ENCODE data around the gene JAKMIP1. TPM values are rescaled to one million over a fixed set of nuclear protein-coding genes. Genes with fewer than 3 reads are reported as not detected.

JAKMIP1 gene
- total and polyA plus RNA-seq, 2 of the 13 experiments (the other 11 are each of a cell fraction or from before 2014, with no cell fraction given), result not detected

DNA sequence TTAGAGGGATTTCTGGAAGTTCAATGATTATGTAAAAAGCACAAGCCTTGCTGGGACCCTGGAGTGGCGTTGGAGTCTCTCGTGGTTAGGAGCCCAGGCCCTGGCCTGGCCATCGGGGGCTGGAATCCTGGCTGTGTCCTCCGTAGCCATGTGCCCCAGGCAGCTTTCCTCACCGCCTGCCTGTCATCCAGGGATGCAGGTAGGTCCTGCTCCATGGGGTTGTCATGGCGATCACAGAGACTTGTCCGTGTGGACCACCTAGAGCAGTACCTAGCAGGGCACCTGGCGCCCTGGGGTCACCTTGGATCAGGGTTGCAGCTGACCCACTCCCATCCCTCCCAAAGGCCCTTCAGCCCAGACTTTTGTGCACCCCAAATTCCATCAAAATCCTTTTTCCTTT, 39.1 kb upstream of the JAKMIP1 start:
- intact Hi-C loops (cut with micrococcal nuclease; ENCODE audit: unreplicated experiment), result no loop called here
- TF ChIP-seq ZNF556 (CRISPR knock-in tag; IDR thresholded peaks at IDR 0.05; ENCODE audit: borderline replicate concordance) (no peak), ZSCAN25 (CRISPR knock-in tag; IDR thresholded peaks at IDR 0.05) (no peak), KAT8 (CRISPR knock-in tag; IDR thresholded peaks at IDR 0.05) (no peak), MZF1 (CRISPR knock-in tag; IDR thresholded peaks at IDR 0.05; ENCODE audit: borderline replicate concordance) (no peak), MXD4 (CRISPR knock-in tag; IDR thresholded peaks at IDR 0.05) (no peak), POLR2G (IDR thresholded peaks at IDR 0.05; ENCODE audit: low read depth, low read length) (no peak), ZNF616 (CRISPR knock-in tag; IDR thresholded peaks at IDR 0.05; ENCODE audit: low read depth) (no peak), CBX2 (IDR thresholded peaks at IDR 0.05; ENCODE audit: low read depth, low read length) (no peak), CBX2 (CRISPR knock-in tag; IDR thresholded peaks at IDR 0.05; ENCODE audit: low read depth) (no peak)
- TF ChIP-seq, protein P1, sequence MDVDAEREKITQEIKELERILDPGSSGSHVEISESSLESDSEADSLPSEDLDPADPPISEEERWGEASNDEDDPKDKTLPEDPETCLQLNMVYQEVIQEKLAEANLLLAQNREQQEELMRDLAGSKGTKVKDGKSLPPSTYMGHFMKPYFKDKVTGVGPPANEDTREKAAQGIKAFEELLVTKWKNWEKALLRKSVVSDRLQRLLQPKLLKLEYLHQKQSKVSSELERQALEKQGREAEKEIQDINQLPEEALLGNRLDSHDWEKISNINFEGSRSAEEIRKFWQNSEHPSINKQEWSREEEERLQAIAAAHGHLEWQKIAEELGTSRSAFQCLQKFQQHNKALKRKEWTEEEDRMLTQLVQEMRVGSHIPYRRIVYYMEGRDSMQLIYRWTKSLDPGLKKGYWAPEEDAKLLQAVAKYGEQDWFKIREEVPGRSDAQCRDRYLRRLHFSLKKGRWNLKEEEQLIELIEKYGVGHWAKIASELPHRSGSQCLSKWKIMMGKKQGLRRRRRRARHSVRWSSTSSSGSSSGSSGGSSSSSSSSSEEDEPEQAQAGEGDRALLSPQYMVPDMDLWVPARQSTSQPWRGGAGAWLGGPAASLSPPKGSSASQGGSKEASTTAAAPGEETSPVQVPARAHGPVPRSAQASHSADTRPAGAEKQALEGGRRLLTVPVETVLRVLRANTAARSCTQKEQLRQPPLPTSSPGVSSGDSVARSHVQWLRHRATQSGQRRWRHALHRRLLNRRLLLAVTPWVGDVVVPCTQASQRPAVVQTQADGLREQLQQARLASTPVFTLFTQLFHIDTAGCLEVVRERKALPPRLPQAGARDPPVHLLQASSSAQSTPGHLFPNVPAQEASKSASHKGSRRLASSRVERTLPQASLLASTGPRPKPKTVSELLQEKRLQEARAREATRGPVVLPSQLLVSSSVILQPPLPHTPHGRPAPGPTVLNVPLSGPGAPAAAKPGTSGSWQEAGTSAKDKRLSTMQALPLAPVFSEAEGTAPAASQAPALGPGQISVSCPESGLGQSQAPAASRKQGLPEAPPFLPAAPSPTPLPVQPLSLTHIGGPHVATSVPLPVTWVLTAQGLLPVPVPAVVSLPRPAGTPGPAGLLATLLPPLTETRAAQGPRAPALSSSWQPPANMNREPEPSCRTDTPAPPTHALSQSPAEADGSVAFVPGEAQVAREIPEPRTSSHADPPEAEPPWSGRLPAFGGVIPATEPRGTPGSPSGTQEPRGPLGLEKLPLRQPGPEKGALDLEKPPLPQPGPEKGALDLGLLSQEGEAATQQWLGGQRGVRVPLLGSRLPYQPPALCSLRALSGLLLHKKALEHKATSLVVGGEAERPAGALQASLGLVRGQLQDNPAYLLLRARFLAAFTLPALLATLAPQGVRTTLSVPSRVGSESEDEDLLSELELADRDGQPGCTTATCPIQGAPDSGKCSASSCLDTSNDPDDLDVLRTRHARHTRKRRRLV (CRISPR knock-in tag; IDR thresholded peaks at IDR 0.05), result no peak
- TF ChIP-seq, protein P2, sequence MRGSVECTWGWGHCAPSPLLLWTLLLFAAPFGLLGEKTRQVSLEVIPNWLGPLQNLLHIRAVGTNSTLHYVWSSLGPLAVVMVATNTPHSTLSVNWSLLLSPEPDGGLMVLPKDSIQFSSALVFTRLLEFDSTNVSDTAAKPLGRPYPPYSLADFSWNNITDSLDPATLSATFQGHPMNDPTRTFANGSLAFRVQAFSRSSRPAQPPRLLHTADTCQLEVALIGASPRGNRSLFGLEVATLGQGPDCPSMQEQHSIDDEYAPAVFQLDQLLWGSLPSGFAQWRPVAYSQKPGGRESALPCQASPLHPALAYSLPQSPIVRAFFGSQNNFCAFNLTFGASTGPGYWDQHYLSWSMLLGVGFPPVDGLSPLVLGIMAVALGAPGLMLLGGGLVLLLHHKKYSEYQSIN (CRISPR knock-in tag; IDR thresholded peaks at IDR 0.05; ENCODE audit: borderline replicate concordance), result no peak
- TF ChIP-seq, protein P3, sequence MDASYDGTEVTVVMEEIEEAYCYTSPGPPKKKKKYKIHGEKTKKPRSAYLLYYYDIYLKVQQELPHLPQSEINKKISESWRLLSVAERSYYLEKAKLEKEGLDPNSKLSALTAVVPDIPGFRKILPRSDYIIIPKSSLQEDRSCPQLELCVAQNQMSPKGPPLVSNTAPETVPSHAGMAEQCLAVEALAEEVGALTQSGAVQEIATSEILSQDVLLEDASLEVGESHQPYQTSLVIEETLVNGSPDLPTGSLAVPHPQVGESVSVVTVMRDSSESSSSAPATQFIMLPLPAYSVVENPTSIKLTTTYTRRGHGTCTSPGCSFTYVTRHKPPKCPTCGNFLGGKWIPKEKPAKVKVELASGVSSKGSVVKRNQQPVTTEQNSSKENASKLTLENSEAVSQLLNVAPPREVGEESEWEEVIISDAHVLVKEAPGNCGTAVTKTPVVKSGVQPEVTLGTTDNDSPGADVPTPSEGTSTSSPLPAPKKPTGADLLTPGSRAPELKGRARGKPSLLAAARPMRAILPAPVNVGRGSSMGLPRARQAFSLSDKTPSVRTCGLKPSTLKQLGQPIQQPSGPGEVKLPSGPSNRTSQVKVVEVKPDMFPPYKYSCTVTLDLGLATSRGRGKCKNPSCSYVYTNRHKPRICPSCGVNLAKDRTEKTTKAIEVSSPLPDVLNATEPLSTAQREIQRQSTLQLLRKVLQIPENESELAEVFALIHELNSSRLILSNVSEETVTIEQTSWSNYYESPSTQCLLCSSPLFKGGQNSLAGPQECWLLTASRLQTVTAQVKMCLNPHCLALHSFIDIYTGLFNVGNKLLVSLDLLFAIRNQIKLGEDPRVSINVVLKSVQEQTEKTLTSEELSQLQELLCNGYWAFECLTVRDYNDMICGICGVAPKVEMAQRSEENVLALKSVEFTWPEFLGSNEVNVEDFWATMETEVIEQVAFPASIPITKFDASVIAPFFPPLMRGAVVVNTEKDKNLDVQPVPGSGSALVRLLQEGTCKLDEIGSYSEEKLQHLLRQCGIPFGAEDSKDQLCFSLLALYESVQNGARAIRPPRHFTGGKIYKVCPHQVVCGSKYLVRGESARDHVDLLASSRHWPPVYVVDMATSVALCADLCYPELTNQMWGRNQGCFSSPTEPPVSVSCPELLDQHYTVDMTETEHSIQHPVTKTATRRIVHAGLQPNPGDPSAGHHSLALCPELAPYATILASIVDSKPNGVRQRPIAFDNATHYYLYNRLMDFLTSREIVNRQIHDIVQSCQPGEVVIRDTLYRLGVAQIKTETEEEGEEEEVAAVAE (CRISPR knock-in tag; IDR thresholded peaks at IDR 0.05; ENCODE audit: borderline replicate concordance), result no peak
- TF ChIP-seq, protein P4, sequence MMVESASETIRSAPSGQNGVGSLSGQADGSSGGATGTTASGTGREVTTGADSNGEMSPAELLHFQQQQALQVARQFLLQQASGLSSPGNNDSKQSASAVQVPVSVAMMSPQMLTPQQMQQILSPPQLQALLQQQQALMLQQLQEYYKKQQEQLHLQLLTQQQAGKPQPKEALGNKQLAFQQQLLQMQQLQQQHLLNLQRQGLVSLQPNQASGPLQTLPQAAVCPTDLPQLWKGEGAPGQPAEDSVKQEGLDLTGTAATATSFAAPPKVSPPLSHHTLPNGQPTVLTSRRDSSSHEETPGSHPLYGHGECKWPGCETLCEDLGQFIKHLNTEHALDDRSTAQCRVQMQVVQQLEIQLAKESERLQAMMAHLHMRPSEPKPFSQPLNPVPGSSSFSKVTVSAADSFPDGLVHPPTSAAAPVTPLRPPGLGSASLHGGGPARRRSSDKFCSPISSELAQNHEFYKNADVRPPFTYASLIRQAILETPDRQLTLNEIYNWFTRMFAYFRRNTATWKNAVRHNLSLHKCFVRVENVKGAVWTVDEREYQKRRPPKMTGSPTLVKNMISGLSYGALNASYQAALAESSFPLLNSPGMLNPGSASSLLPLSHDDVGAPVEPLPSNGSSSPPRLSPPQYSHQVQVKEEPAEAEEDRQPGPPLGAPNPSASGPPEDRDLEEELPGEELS (CRISPR knock-in tag; IDR thresholded peaks at IDR 0.05), result no peak

More for the DNA sequence above, 39.1 kb upstream of the JAKMIP1 start:
- peaks cover 7 to 42% of the 10 kb centered on the region in 2 experiments; a peak in 3 of 5 replicates for H3K27me3 ChIP-seq (ENCODE audit: control insufficient read depth in 1 of 2, insufficient read depth in 2 of 2, low read length in 2 of 2)
- DNase-seq (ENCODE audit: low spot score), result no peak
- CTCF ChIA-PET (ENCODE audit: low intra/inter-chr PET ratio, low total read pairs), result no interaction called here
- H3K9ac ChIP-seq (ENCODE audit: insufficient read depth, low read depth, low read length), result no peak overlapping the region
- no peak overlapping the region for H3K4me3 ChIP-seq (replicated peaks in 1 of 3; ENCODE audit: insufficient read depth in 1 of 3, low read depth in 2 of 3, low read length in 3 of 3)
- no peaks in the 10 kb centered on the region for H4K20me1 ChIP-seq (ENCODE audit: insufficient read depth, low read length)
- no peak overlapping the region for H2AFZ ChIP-seq (ENCODE audit: low read length)
- POLR2A ChIA-PET, result no interaction called here
- BruUV-seq (replicated peaks), result no TSS peak
- FAIRE-seq, result no peak
- H3K9me3 ChIP-seq (ENCODE audit: low read length), result no peaks in the 10 kb centered on the region
- no peaks in the 10 kb centered on the region for H3K36me3 ChIP-seq (replicated peaks in 1 of 2; ENCODE audit: control insufficient read depth in 1 of 2, insufficient read depth in 2 of 2, low read length in 2 of 2)
- 0% methylated on average over 2 of the region's 8 CpGs for WGBS (ENCODE audit: low lambda C conversion rate)
- no peak overlapping the region for H3K4me2 ChIP-seq (ENCODE audit: low read depth, low read length)
- no peak for ATAC-seq
- no peak overlapping the region for H3K27ac ChIP-seq (ENCODE audit: extremely low read length, insufficient read depth, low read length)
- H3K79me2 ChIP-seq (ENCODE audit: insufficient read depth, low read length), result no peaks in the 10 kb centered on the region
- in situ Hi-C loops (cut with HindIII; ENCODE audit: extremely low pct_ligation_motif_present, low pct_unique_long_range_greater_than_20kb), result loop anchor here (25.0 kb wide), 1 partner anchor 323 kb away; no protein-coding TSS in a partner anchor
- H3K4me1 ChIP-seq (ENCODE audit: insufficient read depth, low read length), result no peaks in the 10 kb centered on the region
